Effector memory CD4-positive, alpha-beta T cell (primary cell): Measurements from ENCODE around the gene ALDH5A1.

Experiments
- DNase-seq, 3 donors: peaks; one replicate each; pipeline ENCODE4 v3.0.0-alpha.2; 2020
- H3K27ac ChIP-seq: 2 replicates; pipeline ENCODE4 v1.7.0; 2013; ENCODE audit warnings: mild to moderate bottlenecking, low read length, moderate library complexity; ENCODE audit not compliant: insufficient read depth, poor library complexity, severe bottlenecking
- H3K27me3 ChIP-seq: replicated peaks from 2 replicates; pipeline ENCODE4 v1.7.0; 2013; ENCODE audit warnings: mild to moderate bottlenecking, low read length; ENCODE audit not compliant: insufficient read depth, control insufficient read depth, poor library complexity, severe bottlenecking
- H3K36me3 ChIP-seq: 2 replicates; pipeline ENCODE4 v1.7.0; 2013; ENCODE audit warnings: mild to moderate bottlenecking, low read length, moderate library complexity; ENCODE audit not compliant: control insufficient read depth, insufficient read depth
- H3K4me1 ChIP-seq: 2 replicates; pipeline ENCODE4 v1.7.0; 2013; ENCODE audit warnings: low read length, mild to moderate bottlenecking; ENCODE audit not compliant: control insufficient read depth, insufficient read depth, poor library complexity, severe bottlenecking
- H3K4me3 ChIP-seq: 2 replicates; pipeline ENCODE4 v1.7.0; 2013; ENCODE audit warnings: low read length, low read depth, mild to moderate bottlenecking; ENCODE audit not compliant: insufficient read depth, poor library complexity, severe bottlenecking
- H3K9me3 ChIP-seq: 2 replicates; pipeline ENCODE4 v1.7.0; 2013; ENCODE audit warnings: mild to moderate bottlenecking, low read length, moderate library complexity; ENCODE audit not compliant: control insufficient read depth

ALDH5A1 gene

GRCh38 chr6:24458134-24458533, 36.6 kb upstream of the ALDH5A1 start:
- Histone ChIP-seq H3K36me3 (no peaks in the 10 kb centered on the region), H3K4me3 (no peak overlapping the region), H3K27ac (no peak overlapping the region), H3K4me1 (no peaks in the 10 kb centered on the region), H3K9me3 (no peaks in the 10 kb centered on the region), H3K27me3 (no peaks in the 10 kb centered on the region)
- DNase-seq = no peak

DNA sequence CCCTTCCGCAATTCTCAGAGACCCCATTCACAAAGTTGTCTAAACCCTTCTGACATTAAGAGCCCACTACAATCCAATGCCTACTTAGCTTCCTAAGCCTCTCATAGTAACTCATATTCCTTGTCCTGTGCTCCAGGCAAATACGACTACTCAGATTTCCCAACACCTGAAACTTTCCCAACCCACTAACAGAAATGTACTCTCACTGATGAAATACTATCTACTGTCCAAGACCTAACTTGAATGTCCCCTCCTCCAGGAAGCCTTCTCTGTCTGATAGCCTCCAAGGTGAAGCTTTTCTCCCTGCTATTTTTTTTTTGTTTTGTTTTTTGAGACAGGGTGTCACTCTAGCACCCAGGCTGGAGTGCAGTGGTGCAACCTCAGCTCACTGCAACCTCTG, 35.8 kb upstream of the ALDH5A1 start:
- Histone ChIP-seq H3K36me3 (no peaks in the 10 kb centered on the region), H3K4me3 (no peak overlapping the region), H3K4me1 (no peaks in the 10 kb centered on the region), H3K27me3 (no peaks in the 10 kb centered on the region), H3K27ac (no peak overlapping the region), H3K9me3 (no peaks in the 10 kb centered on the region)
- no peak for DNase-seq

DNA sequence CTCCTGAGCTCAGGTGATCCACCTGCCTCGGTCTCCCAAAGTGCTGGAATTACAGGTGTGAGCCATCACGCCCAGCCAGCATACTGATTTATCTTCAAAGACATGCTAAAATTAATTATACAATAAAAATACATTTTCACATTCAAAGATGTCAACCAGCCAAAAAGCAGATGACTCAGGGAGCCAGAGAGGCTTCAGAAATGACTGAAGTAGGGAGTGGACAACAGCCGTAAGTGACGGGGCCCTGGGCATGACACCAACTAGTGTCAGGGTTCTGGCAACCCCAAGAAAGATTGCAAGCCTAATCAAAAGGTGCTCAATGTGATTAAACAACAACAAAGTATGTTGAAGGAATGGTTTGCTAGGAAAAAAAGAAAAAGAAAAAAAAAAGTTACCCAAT, 33.8 kb upstream of the ALDH5A1 start:
- DNase-seq = no peak
- no peak overlapping the region for H3K27ac ChIP-seq
- no peaks in the 10 kb centered on the region for H3K9me3 ChIP-seq
- H3K4me1 ChIP-seq = no peaks in the 10 kb centered on the region
- no peaks in the 10 kb centered on the region for H3K36me3 ChIP-seq
- no peaks in the 10 kb centered on the region for H3K27me3 ChIP-seq
- no peak overlapping the region for H3K4me3 ChIP-seq

DNA sequence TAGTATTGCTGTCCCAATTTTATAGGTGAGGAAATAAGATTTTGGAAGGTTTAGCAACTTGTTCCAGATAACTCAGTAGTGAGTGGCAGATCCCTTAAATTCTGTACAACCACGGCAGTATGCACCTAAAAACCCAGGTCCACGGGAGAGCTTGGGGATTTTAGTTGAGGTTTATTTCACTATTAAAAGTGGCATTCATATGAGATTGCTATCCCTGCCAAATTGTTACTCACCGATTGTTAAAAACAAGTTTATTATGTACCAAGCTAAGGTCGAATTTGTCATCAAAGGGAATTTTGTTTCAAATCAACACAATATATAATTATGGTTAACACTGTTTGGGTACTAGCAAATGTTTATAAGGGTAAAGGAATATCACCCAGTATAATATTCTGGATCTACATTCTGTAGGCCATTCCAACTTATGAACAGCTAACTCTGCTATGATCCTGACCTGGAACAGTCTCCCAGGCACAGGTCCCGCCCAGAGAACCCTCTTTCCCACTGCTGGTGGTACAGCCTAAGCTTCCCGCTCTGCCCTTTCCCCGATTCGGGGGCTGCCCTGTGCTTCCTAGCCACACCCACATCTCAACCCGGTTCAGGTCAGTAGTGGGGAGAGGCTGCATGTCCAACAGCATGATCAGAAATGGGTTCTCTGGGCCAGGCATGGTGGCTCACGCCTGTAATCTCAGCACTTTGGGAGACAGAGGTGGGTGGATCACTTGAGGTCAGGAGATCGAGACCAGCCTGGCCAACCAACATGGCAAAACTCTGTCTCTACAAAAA, 30.3 kb upstream of the ALDH5A1 start:
- no peak overlapping the region for H3K4me3 ChIP-seq
- no peaks in the 10 kb centered on the region for H3K4me1 ChIP-seq
- H3K27ac ChIP-seq = no peak overlapping the region
- no peaks in the 10 kb centered on the region for H3K27me3 ChIP-seq
- H3K9me3 ChIP-seq = no peaks in the 10 kb centered on the region
- no peaks in the 10 kb centered on the region for H3K36me3 ChIP-seq
- no peak for DNase-seq

- Histone ChIP-seq H3K4me1 (no peaks in the 10 kb centered on the region), H3K4me3 (no peak overlapping the region)
Observed at GRCh38 chr6:24469811-24470210, 25.0 kb upstream of the ALDH5A1 start.

GRCh38 chr6:24472181-24472580, 22.6 kb upstream of the ALDH5A1 start:
- H3K4me1 ChIP-seq = no peaks in the 10 kb centered on the region
- H3K27ac ChIP-seq = no peak overlapping the region
- DNase-seq = no peak
- no peak overlapping the region for H3K4me3 ChIP-seq
- H3K27me3 ChIP-seq = no peaks in the 10 kb centered on the region
- no peaks in the 10 kb centered on the region for H3K36me3 ChIP-seq
- H3K9me3 ChIP-seq = no peaks in the 10 kb centered on the region

More at GRCh38 chr6:24469811-24470210, 25.0 kb upstream of the ALDH5A1 start:
- H3K36me3 ChIP-seq = no peaks in the 10 kb centered on the region
- H3K27me3 ChIP-seq = no peaks in the 10 kb centered on the region
- DNase-seq = no peak
- H3K27ac ChIP-seq = no peak overlapping the region
- H3K9me3 ChIP-seq = no peaks in the 10 kb centered on the region

GRCh38 chr6:24476631-24477030, 18.1 kb upstream of the ALDH5A1 start:
- Histone ChIP-seq H3K27ac (no peak overlapping the region), H3K9me3 (no peaks in the 10 kb centered on the region), H3K4me3 (no peak overlapping the region), H3K4me1 (no peaks in the 10 kb centered on the region), H3K36me3 (no peaks in the 10 kb centered on the region), H3K27me3 (no peaks in the 10 kb centered on the region)
- no peak for DNase-seq

DNA sequence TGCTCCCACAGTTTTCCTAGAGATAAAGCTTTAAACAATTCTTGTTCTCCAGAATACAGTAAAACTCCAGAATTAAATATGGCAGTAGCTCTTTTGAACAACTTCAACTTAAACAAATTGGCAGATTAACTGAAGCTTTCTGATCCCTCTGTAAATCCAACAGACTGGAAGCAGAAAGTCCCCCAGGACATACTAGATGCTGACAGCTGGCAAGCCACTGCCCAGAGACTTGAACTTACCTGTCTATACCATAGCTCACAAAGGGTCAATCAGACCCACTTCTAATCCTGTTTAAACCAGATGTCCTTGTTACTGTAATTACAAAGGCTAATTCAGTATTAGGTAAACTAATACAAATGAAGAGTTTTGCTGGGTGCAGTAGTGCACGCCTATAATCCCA, 17.7 kb upstream of the ALDH5A1 start:
- Histone ChIP-seq H3K4me3 (no peak overlapping the region), H3K36me3 (no peaks in the 10 kb centered on the region), H3K27ac (no peak overlapping the region), H3K9me3 (no peaks in the 10 kb centered on the region), H3K27me3 (no peaks in the 10 kb centered on the region), H3K4me1 (no peaks in the 10 kb centered on the region)
- no peak for DNase-seq

DNA sequence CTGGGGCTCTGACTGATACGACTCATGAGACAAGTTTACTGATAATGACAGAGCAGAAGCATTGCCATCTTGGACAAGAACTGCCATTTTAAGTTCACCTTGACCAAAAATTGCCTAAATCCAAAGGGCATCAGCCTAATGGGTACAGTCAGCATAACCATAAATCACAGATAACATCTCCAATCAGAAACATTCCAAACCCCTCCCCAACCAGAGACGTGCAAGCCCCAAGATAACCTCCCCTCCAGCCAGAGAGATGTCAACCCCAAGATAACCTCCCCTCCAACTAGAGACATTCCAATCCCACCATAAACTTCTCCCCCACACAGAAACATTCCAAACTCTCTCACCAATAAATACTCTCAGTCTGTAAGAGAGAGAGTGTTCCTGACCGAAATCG, 15.9 kb upstream of the ALDH5A1 start:
- H3K9me3 ChIP-seq = no peaks in the 10 kb centered on the region
- no peaks in the 10 kb centered on the region for H3K27me3 ChIP-seq
- no peaks in the 10 kb centered on the region for H3K4me1 ChIP-seq
- no peaks in the 10 kb centered on the region for H3K36me3 ChIP-seq
- H3K4me3 ChIP-seq = no peak overlapping the region
- no peak overlapping the region for H3K27ac ChIP-seq
- DNase-seq = no peak

DNA sequence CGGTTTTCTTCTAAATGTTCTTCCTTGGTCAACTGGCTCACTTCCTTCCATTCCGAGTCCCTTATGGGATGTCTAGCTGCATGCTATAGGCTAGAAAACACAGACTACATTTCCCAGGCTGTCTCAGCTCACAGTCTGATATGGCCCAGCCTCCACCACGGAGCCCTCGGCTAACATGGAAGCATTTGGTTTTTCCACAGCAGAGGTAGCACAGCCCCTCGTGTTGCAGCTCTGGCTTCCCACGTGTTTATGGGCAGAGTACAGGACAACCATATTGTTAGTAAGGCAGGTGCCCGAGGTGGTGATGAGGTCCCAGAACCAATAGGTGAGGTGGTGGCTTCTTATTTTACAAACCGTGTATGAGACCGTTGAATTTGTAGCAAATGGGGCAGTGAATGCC, 14.1 kb upstream of the ALDH5A1 start:
- no peak overlapping the region for H3K27ac ChIP-seq
- no peak for DNase-seq
- no peaks in the 10 kb centered on the region for H3K27me3 ChIP-seq
- no peak overlapping the region for H3K4me3 ChIP-seq
- H3K4me1 ChIP-seq = no peaks in the 10 kb centered on the region
- H3K9me3 ChIP-seq = no peaks in the 10 kb centered on the region
- H3K36me3 ChIP-seq = no peaks in the 10 kb centered on the region
